H1 (cell line): ENCODE results near the gene ZNF582. TPM values are rescaled to one million over a fixed set of nuclear protein-coding genes. Genes with fewer than 3 reads are reported as not detected.
A peak's percentile ranks its signal among the peaks of the same experiment; 100 is the strongest.

ENCODE experiments used
- CTCF ChIA-PET: fragments of 300-600 bp; sonication (Branson Sonifier 250); formaldehyde crosslinking; loops from one replicate; lab custom pipeline; 2021; ENCODE audit not compliant: partially characterized antibody; lab: Charles Lee
- POLR2A ChIA-PET: fragments of 300-600 bp; sonication (Branson Sonifier 250); formaldehyde crosslinking; loops from one replicate; lab custom pipeline; 2021; ENCODE audit warnings: inconsistent platforms; ENCODE audit not compliant: partially characterized antibody; lab: Charles Lee
- DNase-seq, 2 experiments: peaks; one replicate each; pipeline versions ENCODE4 v3.0.0 to v3.0.0-alpha.2; 2010 to 2022; ENCODE audit warnings: low spot score in 2 of 2, low read depth in 1 of 2, mixed read lengths in 1 of 2
- FAIRE-seq: peaks from 2 replicates; lab custom pipeline; 2011; peaks lifted over from hg19 to GRCh38; lab: Jason Lieb, UNC
- H2AFZ ChIP-seq: 2 replicates; pipeline ENCODE4 v1.8.1; 2012; ENCODE audit warnings: low read length, inconsistent platforms
- H2AK5ac ChIP-seq: 2 replicates; pipeline ENCODE4 v1.6.1; 2013; ENCODE audit warnings: low read depth, low read length
- H2BK120ac ChIP-seq: replicated peaks from 2 replicates; pipeline ENCODE3; 2013; ENCODE audit warnings: low read depth, low read length, inconsistent platforms
- H2BK12ac ChIP-seq: 2 replicates; pipeline ENCODE4 v1.6.1; 2013; ENCODE audit warnings: low read depth, low read length
- H2BK15ac ChIP-seq: 2 replicates; pipeline ENCODE4 v1.6.1; 2013; ENCODE audit warnings: low read length
- H2BK20ac ChIP-seq: 2 replicates; pipeline ENCODE4 v1.6.1; 2013; ENCODE audit warnings: low read length
- H2BK5ac ChIP-seq: 2 replicates; pipeline ENCODE4 v1.6.1; 2013; ENCODE audit warnings: low read depth, low read length
- H3K14ac ChIP-seq: 2 replicates; pipeline ENCODE4 v1.6.1; 2013; ENCODE audit warnings: inconsistent platforms; ENCODE audit not compliant: insufficient read length
- H3K18ac ChIP-seq: 2 replicates; pipeline ENCODE4 v1.6.1; 2013; ENCODE audit warnings: low read length; ENCODE audit errors: extremely low read depth
- H3K23ac ChIP-seq: 2 replicates; pipeline ENCODE4 v1.6.1; 2013; ENCODE audit warnings: inconsistent platforms; ENCODE audit not compliant: insufficient read length
- H3K23me2 ChIP-seq: 2 replicates; pipeline ENCODE4 v1.6.1; 2013; ENCODE audit warnings: low read depth, low read length
- H3K27ac ChIP-seq: 2 replicates; pipeline ENCODE4 v1.6.1; 2011; ENCODE audit warnings: low read depth, low read length, inconsistent platforms
- H3K27me3 ChIP-seq, 4 experiments: replicated peaks in 1 of 4; 1 replicate in 1 of 4; 2 replicates in 3 of 4; pipeline versions ENCODE4 v1.6.1 to v1.8.1; 2011 to 2013; ENCODE audit warnings: low read length in 3 of 4, mild to moderate bottlenecking in 3 of 4, inconsistent platforms in 2 of 4, mixed read lengths in 2 of 4, moderate library complexity in 1 of 4; ENCODE audit not compliant: control insufficient read depth in 3 of 4, insufficient read depth in 3 of 4; ENCODE audit errors: extremely low read depth in 1 of 4
- H3K36me3 ChIP-seq, 4 experiments: 2 replicates each; pipeline versions ENCODE4 v1.6.1 to v1.8.1; 2011 to 2013; ENCODE audit warnings: mild to moderate bottlenecking in 4 of 4, low read length in 3 of 4, moderate library complexity in 2 of 4, control low read depth in 1 of 4, inconsistent platforms in 1 of 4; ENCODE audit not compliant: insufficient read depth in 4 of 4, control insufficient read depth in 2 of 4
- H3K4ac ChIP-seq: replicated peaks from 2 replicates; pipeline ENCODE3; 2013; ENCODE audit warnings: low read length, low read depth, mixed read lengths, inconsistent platforms; ENCODE audit not compliant: insufficient read length
- H3K4me1 ChIP-seq, 4 experiments: replicated peaks in 1 of 4; 1 replicate in 1 of 4; 2 replicates in 3 of 4; pipeline versions ENCODE4 v1.6.1 to v1.8.1; 2011 to 2013; ENCODE audit warnings: low read length in 3 of 4, inconsistent platforms in 2 of 4, mixed read lengths in 1 of 4; ENCODE audit not compliant: insufficient read depth in 4 of 4, control insufficient read depth in 3 of 4
- H3K4me2 ChIP-seq, 2 experiments: 2 replicates each; pipeline versions ENCODE4 v1.6.1 to v1.8.1; 2011 to 2013; ENCODE audit warnings: low read depth in 2 of 2, low read length in 2 of 2, control low read depth in 1 of 2, inconsistent platforms in 1 of 2, mild to moderate bottlenecking in 1 of 2; ENCODE audit not compliant: insufficient read depth in 1 of 2
- H3K4me3 ChIP-seq, 4 experiments: fragments of 200-600, 300-600 bp in 1 of 4; sonication (generic), shearing (Covaris generic), sonication (Bioruptor Twin) in 1 of 4; 2 replicates each; pipeline versions ENCODE4 v1.5.1 to v1.8.1; 2011 to 2016; ENCODE audit warnings: low read length in 4 of 4, low read depth in 3 of 4, control low read depth in 2 of 4, inconsistent platforms in 2 of 4, mild to moderate bottlenecking in 2 of 4, mixed read lengths in 1 of 4, moderate library complexity in 1 of 4; ENCODE audit not compliant: insufficient read depth in 2 of 4; ENCODE audit errors: extremely low read depth in 1 of 4
- H3K56ac ChIP-seq: replicated peaks from 2 replicates; pipeline ENCODE3; 2013; ENCODE audit warnings: low read depth, mild to moderate bottlenecking, mixed read lengths, low read length, inconsistent platforms; ENCODE audit not compliant: insufficient read length
- H3K79me1 ChIP-seq: 2 replicates; pipeline ENCODE4 v1.6.1; 2013; ENCODE audit warnings: low read depth, low read length, control low read depth
- H3K79me2 ChIP-seq, 2 experiments: 2 replicates each; pipeline versions ENCODE4 v1.6.1 to v1.8.1; 2012 to 2013; ENCODE audit warnings: low read length in 2 of 2, mild to moderate bottlenecking in 2 of 2, inconsistent platforms in 1 of 2; ENCODE audit not compliant: insufficient read depth in 2 of 2, control insufficient read depth in 1 of 2
- H3K9ac ChIP-seq, 4 experiments: replicated peaks in 1 of 4; 1 replicate in 1 of 4; 2 replicates in 3 of 4; pipeline versions ENCODE4 v1.6.1 to v1.8.1; 2011 to 2013; ENCODE audit warnings: low read depth in 3 of 4, low read length in 3 of 4, control low read depth in 2 of 4, mild to moderate bottlenecking in 2 of 4, moderate library complexity in 2 of 4, inconsistent platforms in 1 of 4; ENCODE audit errors: extremely low read depth in 1 of 4
- H3K9me3 ChIP-seq, 2 experiments: 2 replicates each; pipeline versions ENCODE4 v1.6.1 to v1.8.1; 2012 to 2013; ENCODE audit warnings: mild to moderate bottlenecking in 2 of 2, moderate library complexity in 2 of 2, control low read depth in 1 of 2, inconsistent platforms in 1 of 2, low read depth in 1 of 2, low read length in 1 of 2, mixed read lengths in 1 of 2; ENCODE audit not compliant: insufficient read depth in 2 of 2
- H4K20me1 ChIP-seq, 2 experiments: replicated peaks in 1 of 2; 2 replicates each; pipeline versions ENCODE3 to v1.8.1; 2011 to 2013; ENCODE audit warnings: inconsistent platforms in 2 of 2, low read length in 2 of 2, mild to moderate bottlenecking in 1 of 2; ENCODE audit not compliant: insufficient read depth in 2 of 2, control insufficient read depth in 1 of 2
- H4K5ac ChIP-seq: 2 replicates; pipeline ENCODE4 v1.6.1; 2013; ENCODE audit warnings: low read length, low read depth, mixed read lengths, inconsistent platforms; ENCODE audit not compliant: insufficient read length
- H4K8ac ChIP-seq: 2 replicates; pipeline ENCODE4 v1.8.0; 2013; ENCODE audit warnings: mild to moderate bottlenecking, moderate library complexity, low read length, inconsistent platforms; ENCODE audit not compliant: insufficient read depth; ENCODE audit errors: extremely low read depth
- H4K91ac ChIP-seq: replicated peaks from 2 replicates; pipeline ENCODE3; 2013; ENCODE audit warnings: low read length, mixed read lengths, inconsistent platforms; ENCODE audit not compliant: insufficient read length
- RBBP5 ChIP-seq: IDR thresholded peaks from 2 replicates; pipeline ENCODE4 v1.7.1; 2012; ENCODE audit warnings: low read depth, mild to moderate bottlenecking, inconsistent platforms, low read length, moderate library complexity, borderline replicate concordance
- SAP30 ChIP-seq: fragments of 300-600 bp; sonication (generic); IDR thresholded peaks from 2 replicates; pipeline ENCODE4 v1.7.1; 2012; ENCODE audit warnings: low read length, moderate library complexity, mild to moderate bottlenecking, inconsistent platforms; ENCODE audit not compliant: insufficient read depth, insufficient replicate concordance
- WGBS, 2 experiments: shearing (Covaris generic) in 1 of 2; methylation state at CpG; one replicate each; pipeline versions ENCODE4 v1.1.6 to v1.1.7; 2013 to 2015; ENCODE audit warnings: low lambda C conversion rate in 2 of 2, mixed read lengths in 2 of 2, inconsistent platforms in 1 of 2, low coverage in 1 of 2, missing lambda C conversion rate in 1 of 2; ENCODE audit not compliant: insufficient replicate concordance in 2 of 2, insufficient coverage in 1 of 2, insufficient read length in 1 of 2; ENCODE audit errors: extremely low coverage in 1 of 2, missing lambda C conversion rate in 1 of 2; 5-methylcytosine and 5-hydroxymethylcytosine counted together
- polyA plus RNA-seq, 7 experiments: library from polyadenylated mRNA; depleted of rRNA in 3 of 7; stranded (reverse) in 5 of 7; unstranded in 2 of 7; fragments of >200 nt in 5 of 7; fragments of 200-250 nt in 2 of 7; gene quantifications; 1 replicate in 5 of 7; 2 replicates in 1 of 7; 4 replicates in 1 of 7; pipeline versions ENCODE4 v1.2.1 to v1.2.3, GENCODE V29; 2011 to 2013; ENCODE audit warnings: missing spikeins in 2 of 7, mixed read lengths in 2 of 7
- total RNA-seq: library from RNA; stranded (reverse); fragmentation: NEBNext Ultra II Directional; extraction: Animal tissue kit (Norgen Biotek cat#: 25700); gene quantifications from 2 replicates; pipeline ENCODE4 v1.2.1, GENCODE V29; 2021

The ZNF582 gene
- total and polyA plus RNA-seq, 2 of the 8 experiments (the other 6 are each of a cell fraction or from before 2014, with no cell fraction given) = 3.8 to 5.8 TPM

- Histone ChIP-seq H2BK15ac (peak overlapping the region; percentile 21; the same call in 1 of the 2 replicates), H4K5ac (no peak overlapping the region), H3K18ac (no peak overlapping the region), H4K8ac (no peak overlapping the region), H2BK12ac (peak overlapping the region; percentile 77; the same call in 1 of the 2 replicates), H3K4me2 (peak overlapping the region; percentile 94 to 99), H3K56ac (no peak overlapping the region), H4K20me1 (no peaks in the 10 kb centered on the region), H3K79me2 (0 out of 4 replicates have a peak, but pooled peaks cover 0 to 2% of the 10 kb centered on the region in 2 experiments), H3K27me3 (no peaks in the 10 kb centered on the region), H3K9ac (peak overlapping the region in 3 of 4 experiments; percentile 84 to 87 (median 84); a peak in 5 of 7 replicates), H2AK5ac (peak overlapping the region; percentile 9; the same call in 1 of the 2 replicates), H2BK5ac (peak overlapping the region; percentile 73; the same call in 1 of the 2 replicates), H3K27ac (no peak overlapping the region), H3K4me3 (peak overlapping the region; percentile 83 to 95 (median 92)), H3K36me3 (peaks cover 0 to 10% (median 0%) of the 10 kb centered on the region in 4 experiments; a peak in 3 of 8 replicates), H4K91ac (no peak overlapping the region), H2BK20ac (no peak overlapping the region), H3K9me3 (peaks cover 12 to 14% of the 10 kb centered on the region in 2 experiments; a peak in 3 of 4 replicates), H3K4ac (peak overlapping the region; percentile 10), H3K79me1 (peaks cover 10% of the 10 kb centered on the region), H3K4me1 (peaks cover 0 to 6% (median 4%) of the 10 kb centered on the region in 4 experiments; a peak in 4 of 7 replicates), H3K14ac (no peak overlapping the region), H3K23me2 (peaks cover 8% of the 10 kb centered on the region), H3K23ac (no peak overlapping the region), H2AFZ (peak overlapping the region; percentile 100), H2BK120ac (no peak overlapping the region)
- 85% methylated on average over 9 of the region's 9 CpGs; no CpG with 5 or more reads in 1 of the 2 experiments for WGBS, 2 experiments
- FAIRE-seq (no peak), DNase-seq (no peak)
- ChIA-PET CTCF (interaction anchor here (3.7 kb wide), 1 partner anchor 11 kb away, joined by 11 read pairs; the partner anchor contains the start of gene ZNF582), POLR2A (interaction anchor here (1.1 to 1.3 kb wide), 3 partner anchors 12 to 105 kb away, joined by 3 read pairs; no protein-coding TSS in a partner anchor)
- peak; percentile 21 for TF ChIP-seq SAP30
- no peak for TF ChIP-seq RBBP5
Measured at GRCh38 chr19:56404705-56405056, 11.3 kb upstream of the ZNF582 start.
